Umbilical cord (tissue), 2 donors: Measurements from ENCODE around the gene IFT122. TPM values are rescaled to one million over a fixed set of nuclear protein-coding genes. Genes with fewer than 3 reads are reported as not detected.
"Not testable (repeated sequence)": the region's sequence is repeated elsewhere in the genome, so short reads cannot be mapped to it uniquely, and the experiment has no call there.

Source experiments
- DNase-seq: peaks from one replicate; pipeline ENCODE4 v3.0.0-alpha.2; 2015; ENCODE audit warnings: low spot score
- total RNA-seq: library from RNA; depleted of rRNA; stranded (reverse); fragments of >200 nt; gene quantifications from one replicate; pipeline ENCODE4 v1.2.3, GENCODE V29; 2014; ENCODE audit warnings: low replicate concordance; ENCODE audit not compliant: insufficient read depth

IFT122 gene
- total RNA-seq, 1 donor from 2014 or later = 32.0 TPM

DNA sequence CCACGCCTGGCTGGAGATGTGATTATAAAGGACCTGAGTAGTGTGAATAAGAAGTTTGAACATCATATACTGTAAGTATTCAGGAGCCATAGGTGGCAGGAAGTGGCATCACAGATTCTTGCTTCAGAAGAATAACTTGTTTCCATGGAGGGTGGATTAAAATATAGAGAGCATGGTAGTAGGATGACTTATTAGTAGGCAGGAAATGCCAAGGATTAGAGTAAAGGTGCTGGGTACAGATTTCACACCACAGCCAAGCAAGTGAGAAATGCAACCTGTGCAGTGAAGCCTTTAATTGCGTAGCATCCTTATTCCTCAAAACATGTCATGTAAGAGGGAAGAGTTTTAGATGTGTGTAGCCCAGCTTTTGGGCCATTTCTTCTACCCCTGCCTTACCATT, 30.8 kb downstream of the IFT122 start:
- no peak for DNase-seq

DNA sequence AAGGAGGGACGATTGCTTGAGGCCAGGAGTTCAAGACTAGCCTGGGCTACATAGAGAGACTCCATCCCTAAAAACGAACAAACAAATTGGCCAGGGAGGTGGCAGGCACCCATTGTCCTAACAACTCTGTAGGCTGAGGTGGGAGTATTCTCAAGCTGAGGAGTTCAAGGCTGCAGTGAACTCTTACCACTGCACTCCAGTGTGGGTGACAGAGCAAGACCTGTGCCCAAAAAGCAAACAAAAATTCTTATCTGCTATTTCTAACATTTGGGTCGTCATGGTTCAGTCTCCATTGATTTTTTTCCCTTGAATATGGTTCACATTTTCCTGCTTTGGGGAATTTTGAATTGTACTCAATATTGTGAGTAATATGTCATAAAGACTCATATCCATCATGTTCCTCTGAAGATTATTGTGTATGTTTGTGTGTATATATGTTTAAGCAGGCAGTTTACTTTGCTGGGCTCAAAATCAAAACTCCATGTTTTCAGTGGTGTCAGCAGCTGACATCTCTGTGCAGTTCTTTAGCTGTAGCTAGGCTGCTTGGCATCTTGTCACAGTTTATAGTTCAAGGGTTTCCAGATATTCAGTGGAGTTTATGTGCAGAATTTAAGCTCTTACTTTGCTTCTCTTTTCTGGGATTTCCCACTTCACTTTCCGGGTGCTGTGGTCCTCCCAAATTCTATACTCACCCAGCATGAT, 33.2 kb downstream of the IFT122 start:
- no peak for DNase-seq

DNA sequence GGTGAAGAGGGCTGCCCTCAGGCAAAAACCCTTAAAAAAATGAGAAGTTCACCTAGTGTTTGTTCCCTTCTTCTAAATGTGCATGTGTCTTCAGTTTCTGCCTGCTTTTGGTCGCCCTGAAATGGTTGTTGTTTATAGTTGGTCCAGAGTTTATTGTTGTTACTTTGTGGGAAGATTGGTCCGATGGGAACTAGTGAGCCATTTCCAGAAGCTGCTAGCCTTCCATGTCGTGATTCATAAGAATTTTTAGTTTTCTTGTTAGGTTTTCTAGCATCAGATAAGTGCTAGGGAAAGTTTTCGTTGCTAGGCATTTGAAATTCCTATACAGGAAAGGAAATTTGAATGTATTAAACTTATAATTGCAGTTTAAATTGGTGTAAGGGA, 33.7 kb downstream of the IFT122 start:
- no peak for DNase-seq

DNA sequence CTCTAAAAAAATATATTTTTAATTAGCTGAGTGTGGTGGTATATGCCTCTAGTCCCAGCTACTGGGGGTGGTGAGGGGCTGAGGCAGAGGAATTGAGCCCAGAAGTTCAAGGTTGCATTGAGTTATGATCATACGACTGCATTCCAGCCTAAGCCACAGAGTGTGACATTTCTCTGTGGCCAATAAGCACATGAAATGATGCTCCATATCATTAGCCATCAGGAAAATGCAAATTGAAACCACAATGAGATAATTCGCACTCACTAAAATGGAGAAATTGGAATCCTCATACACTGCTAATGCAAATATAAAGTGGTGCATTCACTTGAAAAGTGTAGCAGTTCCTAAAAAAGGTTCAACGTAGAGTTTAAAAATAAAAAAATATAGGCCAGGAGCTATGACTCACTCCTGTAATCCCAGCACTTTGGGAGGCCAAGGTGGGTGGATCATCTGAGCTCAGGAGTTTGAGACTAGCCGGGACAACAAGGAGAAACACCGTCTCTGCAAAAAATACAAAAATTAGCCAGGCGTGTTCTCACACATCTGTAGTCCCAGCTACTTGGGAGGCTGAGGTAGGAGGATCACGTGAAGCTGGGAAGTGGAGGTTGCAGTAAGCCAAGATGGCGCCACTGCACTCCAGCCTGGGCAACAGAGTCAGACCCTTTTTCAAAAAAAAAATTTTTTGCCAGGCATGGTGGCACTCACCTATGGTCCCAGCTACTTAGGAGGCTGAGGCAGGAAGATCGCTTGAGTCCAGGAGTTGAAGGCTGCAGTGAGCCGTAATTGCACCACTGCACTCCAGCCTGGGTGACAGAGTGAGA, 35.2 kb downstream of the IFT122 start:
- no peak for DNase-seq

DNA sequence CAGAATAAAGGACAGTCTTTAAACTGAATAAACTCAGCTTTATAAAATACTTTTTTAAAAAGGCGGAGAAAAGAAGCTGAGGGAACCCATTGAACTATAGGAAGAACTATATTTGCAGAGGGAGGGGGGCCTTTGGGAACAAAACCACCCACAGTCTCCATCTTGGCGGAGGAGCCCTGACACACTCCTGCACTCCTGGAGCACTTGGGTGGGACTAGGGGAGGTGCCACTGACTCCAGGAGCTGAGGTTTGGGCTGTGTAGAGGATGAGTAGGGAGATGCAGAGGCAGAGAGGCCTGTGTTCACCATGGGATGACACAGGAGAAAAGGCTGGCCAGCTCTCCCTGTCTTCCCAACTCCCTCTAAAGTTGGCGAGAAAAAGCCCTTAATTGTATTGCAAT, 35.8 kb downstream of the IFT122 start:
- no peak for DNase-seq

DNA sequence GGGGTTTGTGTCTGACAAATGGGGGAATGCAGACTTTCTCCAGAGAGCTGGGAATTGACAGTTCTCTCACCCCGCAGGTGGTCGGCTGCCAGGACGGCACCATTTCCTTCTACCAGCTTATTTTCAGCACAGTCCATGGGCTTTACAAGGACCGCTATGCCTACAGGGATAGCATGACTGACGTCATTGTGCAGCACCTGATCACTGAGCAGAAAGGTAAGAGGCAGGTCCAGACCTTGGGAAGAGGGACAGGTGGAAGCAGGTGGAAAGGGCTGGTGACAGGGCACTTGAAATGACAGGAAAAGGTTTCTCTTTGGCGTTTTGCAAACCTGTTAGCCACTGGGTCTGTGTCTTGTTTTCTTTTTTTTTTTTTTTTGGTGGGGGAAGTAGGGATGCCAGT, 36.6 kb downstream of the IFT122 start:
- no peak for DNase-seq

DNA sequence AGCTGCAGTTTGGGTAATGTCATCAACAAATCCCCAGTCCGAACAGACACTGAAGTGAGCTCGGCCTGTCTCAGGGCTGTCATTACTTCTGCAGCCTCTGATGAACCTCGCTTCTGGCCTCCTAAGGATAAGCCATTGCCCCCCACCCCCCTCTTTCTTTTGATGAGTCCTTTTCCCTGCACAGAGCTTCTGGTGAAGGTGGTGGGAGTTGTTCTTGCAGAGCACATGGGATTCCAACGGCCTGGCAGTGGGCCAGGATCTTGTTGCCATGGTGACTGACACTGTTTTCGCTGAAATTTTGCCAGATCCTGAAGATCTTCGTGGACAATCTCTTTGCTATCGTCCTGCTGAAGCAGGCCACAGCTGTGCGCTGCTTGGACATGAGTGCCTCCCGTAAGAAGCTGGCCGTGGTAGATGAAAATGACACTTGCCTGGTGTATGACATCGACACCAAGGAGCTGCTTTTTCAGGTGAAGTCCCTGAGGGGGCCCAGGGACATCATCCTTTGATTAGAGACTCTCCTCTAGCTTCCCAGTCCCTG, 41.3 kb downstream of the IFT122 start:
- DNase-seq = peak; percentile 54

DNA sequence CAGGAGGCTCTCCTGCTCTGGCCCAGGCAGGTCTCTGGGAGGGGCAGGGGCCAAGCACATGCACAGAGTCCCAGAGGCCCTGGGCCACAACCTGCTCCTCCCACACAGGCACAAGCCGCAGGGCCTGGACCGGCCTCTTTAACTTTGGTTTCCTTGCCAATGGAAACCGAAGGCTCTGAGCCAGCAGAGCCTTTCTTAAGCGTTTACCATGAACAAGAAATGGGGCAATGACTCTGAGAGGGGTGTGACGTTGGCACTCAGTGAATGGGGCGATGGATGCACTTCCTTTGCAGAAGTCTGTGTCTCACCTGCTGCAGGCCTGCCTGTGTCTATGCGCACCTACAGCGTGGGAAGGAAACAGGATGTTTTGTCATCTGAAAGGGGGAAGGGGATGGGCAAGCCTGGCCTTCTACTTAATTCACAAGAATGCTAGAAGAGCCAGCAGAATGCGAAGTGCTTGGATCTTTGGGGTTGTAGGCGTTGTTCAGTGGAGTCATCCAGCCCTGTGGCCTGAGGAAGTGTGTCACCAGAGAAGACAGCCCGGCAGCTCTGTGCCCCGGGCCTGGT, 41.8 kb downstream of the IFT122 start:
- no peak for DNase-seq

DNA sequence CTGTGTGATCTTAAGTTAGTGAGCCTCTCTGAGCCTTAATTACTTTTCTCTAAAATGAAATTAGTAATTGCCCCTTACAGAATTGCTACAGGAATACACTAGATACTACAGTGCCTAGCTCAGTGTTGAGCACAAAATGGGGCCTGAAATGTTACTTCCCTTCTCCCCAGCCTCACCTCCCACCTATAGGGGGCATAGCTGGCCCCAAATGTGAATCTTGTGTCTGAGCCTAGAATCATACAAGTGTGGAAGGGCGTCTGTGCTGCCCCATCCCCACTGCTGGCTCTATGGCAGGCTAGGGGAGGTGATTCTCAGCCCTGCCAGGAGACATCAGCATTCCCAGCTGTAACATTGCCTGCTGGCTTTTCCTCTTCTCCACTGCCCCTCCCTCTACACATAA, 42.7 kb downstream of the IFT122 start:
- no peak for DNase-seq

DNA sequence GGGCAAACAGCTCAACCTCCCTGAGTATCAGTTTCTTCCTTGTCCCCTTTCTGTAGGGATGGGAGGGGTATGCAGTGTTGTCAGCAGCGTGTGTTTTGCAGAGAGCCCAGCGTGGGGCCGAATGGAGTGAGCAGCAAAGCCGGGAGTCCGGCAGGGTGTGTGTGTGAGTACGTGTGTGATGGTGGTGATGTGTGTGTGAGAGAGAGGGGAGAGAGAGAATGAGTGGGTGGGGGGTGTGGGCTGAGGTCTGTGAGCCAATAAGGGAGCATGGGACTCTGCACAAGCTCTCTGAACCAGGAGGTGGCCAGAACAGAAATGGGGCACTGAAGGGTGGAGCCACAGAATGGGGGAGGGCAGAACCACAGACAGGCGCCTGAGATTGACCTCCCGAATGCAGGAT, 43.8 kb downstream of the IFT122 start:
- no peak for DNase-seq

DNA sequence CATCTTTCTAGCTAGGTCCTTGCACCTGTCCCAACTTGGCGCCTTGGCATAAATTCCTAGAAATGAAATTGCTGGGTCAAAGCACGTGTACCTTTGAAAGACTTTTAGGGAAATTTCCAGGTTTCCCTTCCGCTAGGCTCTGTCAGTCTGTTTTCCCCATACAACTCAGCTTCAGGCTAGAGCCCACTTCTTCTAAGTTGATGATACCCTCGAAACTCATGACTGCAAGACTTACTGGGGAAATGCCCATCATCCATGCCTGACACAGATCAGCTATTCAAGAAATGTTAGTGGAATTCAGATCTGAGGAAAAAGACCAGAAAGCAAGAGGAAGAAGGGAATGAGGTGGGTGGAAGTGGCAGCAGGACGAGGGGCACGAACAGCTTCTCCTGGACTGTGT, 45.1 kb downstream of the IFT122 start:
- not testable (repeated sequence) for DNase-seq

DNA sequence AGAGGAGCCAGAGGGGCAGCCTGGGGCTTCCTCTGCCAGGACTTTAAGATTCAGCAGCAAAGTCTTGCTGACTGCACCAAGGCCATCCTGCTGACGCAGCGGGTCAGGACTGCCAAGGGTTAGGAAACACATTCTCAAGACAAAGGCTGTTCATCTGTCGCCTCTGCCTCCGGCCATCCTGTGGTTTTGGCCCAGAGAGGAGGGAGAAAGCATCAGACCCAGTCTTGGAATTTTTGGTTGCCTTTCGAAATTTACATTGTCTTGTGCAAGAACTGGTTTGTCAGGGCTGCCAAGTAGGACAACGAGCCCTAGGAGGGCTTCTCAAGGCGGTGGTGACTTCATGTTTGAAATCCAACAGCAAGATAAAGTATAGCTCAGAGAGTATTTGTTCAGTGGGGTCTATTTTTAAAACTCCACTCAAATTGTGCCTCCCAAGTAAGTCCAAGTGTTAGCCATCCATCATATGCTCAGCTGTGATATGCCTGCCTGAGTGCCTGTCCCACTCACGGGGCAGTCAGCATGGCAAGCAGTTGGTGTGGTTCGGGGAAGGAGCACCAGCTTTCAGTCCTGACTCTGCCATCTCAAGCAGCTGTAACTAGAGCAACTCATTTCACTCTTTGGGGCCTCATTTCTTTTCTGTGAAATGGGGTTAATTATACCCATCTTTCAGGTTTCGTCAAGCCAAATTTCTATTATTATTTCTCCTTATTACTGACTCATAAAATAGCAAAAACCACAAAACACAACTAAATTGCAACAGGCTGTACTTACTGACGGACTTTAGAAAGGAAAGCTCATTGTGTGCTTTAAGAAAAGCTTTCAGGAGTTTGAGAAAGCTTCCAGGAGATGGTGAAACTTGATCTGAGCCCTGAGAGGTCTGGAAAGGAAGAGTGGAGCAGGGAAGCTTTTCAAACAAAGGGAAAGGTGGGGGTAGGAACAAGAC, 46.0 kb downstream of the IFT122 start:
- DNase-seq = peak; percentile 52

DNA sequence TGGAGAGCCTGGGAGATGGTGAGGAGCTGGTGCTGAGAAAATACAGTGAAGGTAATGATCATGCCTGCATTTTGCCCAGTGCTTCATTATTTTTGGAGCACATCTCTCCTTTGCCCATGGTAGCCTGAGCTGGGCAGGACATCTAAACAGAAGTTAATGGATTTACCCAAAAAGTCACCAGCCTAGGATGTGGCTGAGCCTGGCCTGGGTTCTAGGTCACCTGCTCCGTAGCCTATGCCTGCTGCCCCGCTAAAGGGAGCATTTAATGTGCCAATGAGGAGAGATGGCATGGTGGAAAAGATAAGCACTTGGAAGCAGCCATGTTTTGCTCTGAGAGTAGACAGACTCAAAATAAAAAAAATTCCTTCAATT, 46.6 kb downstream of the IFT122 start:
- no peak for DNase-seq

DNA sequence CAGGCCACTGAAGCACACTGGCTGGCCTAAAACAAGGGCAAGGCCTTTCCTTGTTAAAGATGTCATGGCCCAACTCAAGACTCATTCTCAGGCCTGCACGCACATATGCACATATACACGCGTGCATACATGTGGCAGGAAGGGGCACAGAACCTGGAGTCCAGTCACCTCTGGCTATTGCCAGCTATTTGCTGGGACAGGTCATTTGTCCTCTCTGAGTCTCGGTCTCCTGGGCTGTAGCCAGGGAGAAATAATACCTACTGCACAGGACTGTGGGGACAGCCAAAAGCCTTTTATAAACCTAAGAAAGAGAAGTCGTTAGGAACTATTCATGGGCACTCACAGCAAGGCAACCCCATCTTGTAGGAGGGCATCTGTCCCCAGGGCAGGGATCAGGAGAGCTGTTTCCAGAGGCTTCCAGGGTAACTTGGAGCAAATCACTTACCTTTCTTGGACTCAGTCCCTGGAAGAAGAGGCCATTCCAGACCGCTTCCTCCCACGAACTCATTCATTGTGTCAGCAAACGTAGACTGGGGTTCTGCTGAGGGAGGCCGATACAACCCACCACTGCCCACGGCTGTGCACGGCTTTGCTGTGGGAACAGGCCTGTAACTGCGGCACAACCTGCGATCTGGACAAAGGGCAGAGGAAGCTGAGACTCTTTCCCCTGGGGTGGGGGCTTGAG, 47.3 kb downstream of the IFT122 start:
- no peak for DNase-seq

DNA sequence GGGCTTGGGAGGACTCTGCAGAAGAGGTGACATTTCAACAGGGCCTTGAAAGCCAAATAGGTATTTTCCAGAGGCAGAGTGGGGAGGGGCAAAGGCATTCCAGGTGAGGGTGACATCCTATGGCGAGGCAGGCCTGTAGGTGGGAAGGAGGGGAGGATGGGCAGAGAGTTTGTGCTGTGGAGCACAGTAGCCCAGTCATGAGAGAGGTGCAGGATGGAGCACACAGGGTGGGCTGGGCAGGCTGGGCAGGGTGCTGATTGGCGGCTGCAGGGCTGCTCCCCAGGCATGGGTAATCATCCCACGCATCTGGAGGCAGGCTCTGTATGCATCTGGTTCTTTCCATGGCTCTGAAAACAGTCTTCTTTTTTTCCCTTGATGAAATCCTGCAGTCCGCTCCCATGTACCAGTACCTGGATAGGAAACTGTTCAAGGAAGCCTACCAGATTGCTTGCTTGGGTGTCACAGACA, 47.9 kb downstream of the IFT122 start:
- not testable (repeated sequence) for DNase-seq

DNA sequence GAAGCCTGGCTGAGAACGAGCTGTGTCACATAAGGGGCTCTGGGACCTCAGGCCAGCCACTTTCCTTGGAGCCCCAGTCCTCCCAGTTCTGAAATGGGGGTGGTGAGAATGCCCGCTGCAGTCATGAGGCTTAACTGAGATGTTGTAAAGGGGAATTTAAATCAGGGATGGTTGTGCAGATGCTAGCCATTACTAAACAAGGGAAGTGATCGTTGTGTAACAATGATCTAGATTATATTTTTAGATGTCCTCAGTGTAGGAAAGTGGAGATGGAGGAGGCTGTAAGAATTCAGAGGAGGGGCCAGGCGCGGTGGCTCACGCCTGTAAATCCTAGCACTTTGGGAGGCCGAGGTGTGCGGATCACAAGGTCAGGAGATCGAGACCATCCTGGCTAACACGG, 49.2 kb downstream of the IFT122 start:
- DNase-seq = not testable (repeated sequence)

DNA sequence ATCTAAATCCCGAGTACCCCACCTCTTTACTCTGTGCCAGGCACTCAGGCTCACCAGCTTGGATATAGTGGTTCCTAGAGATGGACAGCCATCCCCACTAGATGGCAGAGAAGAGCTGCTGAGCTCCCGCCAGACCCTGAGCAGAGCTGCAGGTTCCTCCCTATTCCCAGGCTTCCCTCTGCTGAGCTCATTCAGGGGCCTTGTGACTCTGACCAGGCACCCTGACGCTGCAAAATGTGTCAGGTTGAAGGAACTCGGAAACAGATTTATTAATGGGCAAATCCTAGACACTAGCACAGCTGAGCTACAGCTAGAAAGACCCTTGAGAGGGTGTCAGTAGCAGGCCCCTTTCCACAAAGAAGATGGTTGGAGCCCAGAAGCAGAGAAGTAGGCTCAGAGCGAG, 50.2 kb downstream of the IFT122 start:
- DNase-seq = peak; percentile 92

DNA sequence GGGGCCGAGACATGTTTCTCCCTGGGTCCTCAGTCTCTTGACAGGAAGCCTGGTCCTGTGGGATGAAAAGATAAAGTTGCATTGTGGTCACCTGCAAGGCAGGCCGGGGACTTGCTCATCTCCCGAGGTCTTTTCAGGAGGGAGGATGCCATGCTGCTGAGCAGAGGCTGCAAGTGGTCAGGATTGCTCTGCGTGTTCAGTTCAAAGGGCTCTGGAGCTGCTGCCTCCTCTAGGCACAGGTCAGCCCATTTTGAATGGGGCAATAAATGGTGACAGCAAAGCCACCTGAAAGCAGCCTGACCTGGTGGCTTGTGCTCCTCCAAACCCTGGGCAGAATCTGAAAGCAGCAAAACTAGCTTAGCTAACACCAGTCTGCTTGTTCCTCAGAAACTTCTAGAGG, 51.1 kb downstream of the IFT122 start:
- DNase-seq = not testable (repeated sequence)

DNA sequence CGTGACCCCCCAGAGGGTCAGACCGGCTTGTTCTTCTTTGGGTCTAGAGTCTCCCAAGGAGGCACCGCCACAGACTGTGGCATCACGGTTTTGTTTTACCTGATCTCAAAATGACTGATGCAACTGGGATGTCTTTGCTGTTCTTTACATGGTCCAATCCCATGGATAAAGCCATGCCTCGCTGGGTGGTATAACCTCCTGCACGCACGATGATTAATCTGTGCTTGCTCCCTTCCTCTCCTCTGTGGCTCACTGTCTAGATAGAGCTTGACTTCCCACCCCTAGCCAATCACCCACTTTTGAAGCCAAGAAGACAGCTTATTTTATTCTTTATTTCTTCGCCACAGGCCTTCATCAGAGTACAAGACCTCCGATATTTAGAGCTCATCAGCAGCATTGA, 51.8 kb downstream of the IFT122 start:
- no peak for DNase-seq

DNA sequence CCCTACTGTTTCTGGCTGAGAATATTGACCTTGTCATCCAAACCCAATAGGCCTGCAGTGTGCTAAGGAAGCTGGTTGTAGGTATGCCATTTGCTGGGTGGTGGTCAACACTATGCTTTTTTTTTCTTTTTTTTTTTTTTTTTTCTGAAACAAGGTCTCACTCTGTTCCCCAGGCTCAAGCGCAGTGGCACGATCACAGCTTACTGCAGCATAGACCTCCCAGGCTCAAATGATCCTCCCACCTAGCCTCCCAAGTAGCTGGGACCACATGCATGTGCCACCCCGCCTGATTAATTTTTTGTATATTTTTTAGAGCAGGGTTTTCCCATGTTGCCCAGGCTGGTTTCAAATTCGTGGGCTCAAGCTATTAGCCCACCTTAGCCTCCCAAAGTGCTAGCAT, 52.7 kb downstream of the IFT122 start:
- DNase-seq = no peak

DNA sequence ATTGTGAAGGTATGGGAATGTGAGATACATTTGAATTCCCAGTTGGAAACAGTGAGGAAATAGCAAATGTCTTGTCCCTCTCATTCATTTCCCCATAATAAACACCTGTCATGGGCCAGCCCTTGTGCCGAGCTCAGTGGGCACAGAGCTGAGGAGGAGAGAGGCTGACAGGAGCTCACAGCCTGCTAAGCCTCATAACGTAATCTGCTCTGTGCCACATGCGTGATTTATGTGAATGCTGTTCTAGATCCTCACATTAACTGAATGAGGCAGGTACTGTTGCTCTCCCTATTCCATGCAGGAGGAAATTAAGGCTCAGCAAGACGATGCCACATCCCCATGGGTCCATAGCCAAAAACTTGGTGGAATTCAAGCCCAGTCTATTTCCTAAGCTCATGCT, 53.2 kb downstream of the IFT122 start:
- no peak for DNase-seq
